SU-DHL-6 (cell line): ENCODE results near the gene GYPC.
"Not testable (repeated sequence)": the region's sequence is repeated elsewhere in the genome, so short reads cannot be mapped to it uniquely, and the experiment has no call there.

Source experiments
- H2AFZ ChIP-seq: fragments of 200-600 bp; sonication (generic); 2 replicates; pipeline ENCODE4 v1.6.1; 2014; ENCODE audit warnings: low read depth, mild to moderate bottlenecking, moderate library complexity, mixed read lengths, antibody characterized with exemption, low read length; ENCODE audit not compliant: severe bottlenecking
- H3F3A ChIP-seq: fragments of 200-600 bp; shearing (Covaris generic); 2 replicates; pipeline ENCODE4 v1.6.0; 2016; ENCODE audit warnings: antibody characterized with exemption, mild to moderate bottlenecking; ENCODE audit not compliant: insufficient read depth
- H3K27ac ChIP-seq: fragments of 200-600 bp; sonication (generic); 2 replicates; pipeline ENCODE4 v1.5.1; 2016; ENCODE audit warnings: low read depth, mild to moderate bottlenecking, low read length, moderate library complexity, mixed read lengths
- H3K27me3 ChIP-seq: fragments of 200-600 bp; sonication (generic), shearing (Covaris generic); 2 replicates; pipeline ENCODE4 v1.6.0; 2014; ENCODE audit warnings: mild to moderate bottlenecking, low read length
- H3K36me3 ChIP-seq: fragments of 200-600 bp; sonication (generic); 2 replicates; pipeline ENCODE4 v1.6.1; 2014; ENCODE audit warnings: mild to moderate bottlenecking, low read length, mixed read lengths
- H3K4me2 ChIP-seq: fragments of 300-600, 200-600 bp; shearing (Covaris generic), sonication (generic); 2 replicates; pipeline ENCODE4 v1.6.0; 2014; ENCODE audit warnings: low read length, low read depth, mild to moderate bottlenecking; ENCODE audit not compliant: poor library complexity, severe bottlenecking
- H3K4me3 ChIP-seq: fragments of 200-600 bp; sonication (generic); 2 replicates; pipeline ENCODE4 v1.5.1; 2014; ENCODE audit warnings: antibody characterized with exemption, low read length, mild to moderate bottlenecking, mixed read lengths; ENCODE audit not compliant: insufficient read depth, poor library complexity, severe bottlenecking
- H3K79me2 ChIP-seq: fragments of 200-600 bp; sonication (generic); 2 replicates; pipeline ENCODE4 v1.6.1; 2014; ENCODE audit warnings: mild to moderate bottlenecking, low read length, moderate library complexity; ENCODE audit not compliant: insufficient read depth
- H3K9ac ChIP-seq: fragments of 200-600 bp; sonication (generic); 2 replicates; pipeline ENCODE4 v1.7.0; 2014; ENCODE audit warnings: mild to moderate bottlenecking, low read length
- H3K9me2 ChIP-seq: fragments of 200-600 bp; sonication (generic); replicated peaks from 2 replicates; pipeline ENCODE4 v1.6.1; 2014; ENCODE audit warnings: low read length; ENCODE audit not compliant: insufficient read depth
- H3K9me3 ChIP-seq: fragments of 200-600 bp; sonication (generic); 2 replicates; pipeline ENCODE4 v1.6.1; 2014; ENCODE audit warnings: low read length, mixed read lengths; ENCODE audit not compliant: insufficient read depth
- H4K20me1 ChIP-seq: fragments of 200-600 bp; sonication (generic); 2 replicates; pipeline ENCODE4 v1.6.1; 2014; ENCODE audit warnings: low read depth, mild to moderate bottlenecking, antibody characterized with exemption, low read length, moderate library complexity, mixed read lengths
- CTCF ChIP-seq: fragments of 200-600 bp; sonication (generic); IDR thresholded peaks from one replicate; pipeline ENCODE4 v1.5.1; 2017; ENCODE audit warnings: antibody characterized with exemption, mild to moderate bottlenecking, low read length, moderate library complexity; ENCODE audit not compliant: insufficient read depth, poor library complexity, severe bottlenecking
- EZH2phosphoT487 ChIP-seq: fragments of 200-600 bp; sonication (generic), shearing (Covaris generic); conservative IDR thresholded peaks from 2 replicates; pipeline ENCODE4 v1.6.1; 2018; ENCODE audit warnings: mild to moderate bottlenecking, antibody characterized with exemption, low read length, moderate library complexity, mixed read lengths

GYPC gene

GRCh38 chr2:126645211-126645618, 10.7 kb upstream of the GYPC start:
- Histone ChIP-seq H2AFZ (no peak overlapping the region), H3K9me3 (no peaks in the 10 kb centered on the region), H3K9me2 (no peaks in the 10 kb centered on the region), H4K20me1 (no peaks in the 10 kb centered on the region), H3K27ac (no peak overlapping the region), H3K79me2 (no peaks in the 10 kb centered on the region), H3K9ac (no peak overlapping the region), H3K36me3 (no peaks in the 10 kb centered on the region), H3K4me3 (no peak overlapping the region), H3K27me3 (no peaks in the 10 kb centered on the region), H3K4me2 (no peak overlapping the region), H3F3A (no peaks in the 10 kb centered on the region)
- TF ChIP-seq EZH2phosphoT487 (no peak), CTCF (no peak)

- TF ChIP-seq CTCF (no peak), EZH2phosphoT487 (no peak)
- no peaks in the 10 kb centered on the region for H3F3A ChIP-seq
- H3K79me2 ChIP-seq = no peaks in the 10 kb centered on the region
- no peaks in the 10 kb centered on the region for H3K9me2 ChIP-seq
- no peak overlapping the region for H3K4me2 ChIP-seq
- no peak overlapping the region for H2AFZ ChIP-seq
- H3K9me3 ChIP-seq = no peaks in the 10 kb centered on the region
- no peak overlapping the region for H3K27ac ChIP-seq
- H3K27me3 ChIP-seq = no peaks in the 10 kb centered on the region
- no peaks in the 10 kb centered on the region for H3K36me3 ChIP-seq
- no peak overlapping the region for H3K4me3 ChIP-seq
- no peaks in the 10 kb centered on the region for H4K20me1 ChIP-seq
- H3K9ac ChIP-seq = no peak overlapping the region
These were observed 9.9 kb upstream of the GYPC start for GRCh38 chr2:126646026-126646425.

GRCh38 chr2:126647714-126648344, 8.1 kb upstream of the GYPC start:
- not testable (repeated sequence) for H2AFZ ChIP-seq, H3K36me3 ChIP-seq, H3K27ac ChIP-seq, H3F3A ChIP-seq, H3K9me2 ChIP-seq, H3K4me3 ChIP-seq, H4K20me1 ChIP-seq, H3K4me2 ChIP-seq, H3K9ac ChIP-seq, H3K27me3 ChIP-seq, H3K79me2 ChIP-seq, H3K9me3 ChIP-seq

GRCh38 chr2:126648345-126648786, 7.6 kb upstream of the GYPC start:
- not testable (repeated sequence) for H3F3A ChIP-seq, H4K20me1 ChIP-seq, H3K79me2 ChIP-seq, H3K27me3 ChIP-seq, H3K9ac ChIP-seq, H3K27ac ChIP-seq, H3K4me2 ChIP-seq, H3K36me3 ChIP-seq, H3K9me2 ChIP-seq, H3K4me3 ChIP-seq, H3K9me3 ChIP-seq, H2AFZ ChIP-seq
